ENCODE measurements around the gene ATP8B4.

Gene ATP8B4

DNA sequence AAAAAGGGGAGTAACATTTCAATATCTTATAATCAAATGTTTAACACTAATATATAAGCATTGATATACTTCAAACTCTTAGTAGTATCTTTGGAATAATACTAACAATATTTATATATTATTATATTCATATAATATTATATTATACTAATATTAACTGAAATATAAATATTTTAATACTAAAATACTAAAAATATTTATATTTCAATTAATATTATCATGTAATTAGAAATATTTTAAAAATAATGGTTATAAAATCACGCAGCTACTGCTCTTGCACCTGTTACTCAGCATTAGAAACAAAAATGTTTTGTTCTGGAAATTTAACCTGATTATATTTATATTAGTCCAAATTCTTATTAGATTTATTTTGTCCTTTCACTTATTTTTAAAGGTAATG, 12.6 kb upstream of the ATP8B4 start:
- Histone ChIP-seq H3K9me2 (ENCODE audit: low read depth, low read length) (no peaks in the 10 kb centered on the region), H3K27me3 (ENCODE audit: insufficient read depth, low read length) (no peaks in the 10 kb centered on the region), H3F3A (ENCODE audit: insufficient read depth, low read length) (no peaks in the 10 kb centered on the region), H3K79me2 (ENCODE audit: insufficient read depth, low read length) (no peaks in the 10 kb centered on the region), H2AFZ (ENCODE audit: low read length) (no peak overlapping the region), H3K9ac (ENCODE audit: low read length) (no peak overlapping the region), H3K4me2 (ENCODE audit: low read length) (no peak overlapping the region), H3K9me3 (ENCODE audit: low read length) (no peaks in the 10 kb centered on the region), H3K4me3 (ENCODE audit: low read depth, low read length, poor library complexity, severe bottlenecking) (no peak overlapping the region), H4K20me1 (ENCODE audit: insufficient read depth, low read length) (no peaks in the 10 kb centered on the region), H3K36me3 (ENCODE audit: insufficient read depth, low read length) (no peaks in the 10 kb centered on the region), H3K4me1 (ENCODE audit: insufficient read depth, low read length, severe bottlenecking) (no peaks in the 10 kb centered on the region), H3K27ac (ENCODE audit: low read depth, low read length, poor library complexity, severe bottlenecking) (no peak overlapping the region)
- TF ChIP-seq, protein P1, sequence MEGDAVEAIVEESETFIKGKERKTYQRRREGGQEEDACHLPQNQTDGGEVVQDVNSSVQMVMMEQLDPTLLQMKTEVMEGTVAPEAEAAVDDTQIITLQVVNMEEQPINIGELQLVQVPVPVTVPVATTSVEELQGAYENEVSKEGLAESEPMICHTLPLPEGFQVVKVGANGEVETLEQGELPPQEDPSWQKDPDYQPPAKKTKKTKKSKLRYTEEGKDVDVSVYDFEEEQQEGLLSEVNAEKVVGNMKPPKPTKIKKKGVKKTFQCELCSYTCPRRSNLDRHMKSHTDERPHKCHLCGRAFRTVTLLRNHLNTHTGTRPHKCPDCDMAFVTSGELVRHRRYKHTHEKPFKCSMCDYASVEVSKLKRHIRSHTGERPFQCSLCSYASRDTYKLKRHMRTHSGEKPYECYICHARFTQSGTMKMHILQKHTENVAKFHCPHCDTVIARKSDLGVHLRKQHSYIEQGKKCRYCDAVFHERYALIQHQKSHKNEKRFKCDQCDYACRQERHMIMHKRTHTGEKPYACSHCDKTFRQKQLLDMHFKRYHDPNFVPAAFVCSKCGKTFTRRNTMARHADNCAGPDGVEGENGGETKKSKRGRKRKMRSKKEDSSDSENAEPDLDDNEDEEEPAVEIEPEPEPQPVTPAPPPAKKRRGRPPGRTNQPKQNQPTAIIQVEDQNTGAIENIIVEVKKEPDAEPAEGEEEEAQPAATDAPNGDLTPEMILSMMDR (IDR thresholded peaks at IDR 0.05; ENCODE audit: low read length): no peak
- TF ChIP-seq EZH2 (IDR thresholded peaks at IDR 0.05; ENCODE audit: borderline replicate concordance, low read length): no peak

DNA sequence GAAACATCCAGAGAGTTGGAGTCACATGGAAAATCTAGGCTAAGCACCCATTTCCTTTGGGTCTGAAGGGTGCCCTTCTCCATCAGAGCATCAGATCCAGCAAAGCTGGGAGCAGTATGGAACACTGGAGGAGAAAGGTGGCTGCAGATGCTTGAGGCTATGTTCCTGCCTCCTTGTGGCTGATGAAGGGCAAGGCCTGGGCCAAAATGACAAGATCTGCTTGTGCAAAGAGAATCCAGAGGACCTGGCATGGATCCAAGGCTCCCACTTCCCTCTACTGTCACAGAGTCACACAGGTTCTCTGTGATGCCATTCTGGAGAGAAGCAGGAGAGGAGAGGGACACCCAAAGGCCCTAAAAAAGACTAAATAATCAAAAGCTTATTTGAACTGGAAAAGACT, 9.2 kb upstream of the ATP8B4 start:
- Histone ChIP-seq H4K20me1 (ENCODE audit: insufficient read depth, low read length) (no peaks in the 10 kb centered on the region), H3K4me2 (ENCODE audit: low read length) (no peak overlapping the region), H3K27me3 (ENCODE audit: insufficient read depth, low read length) (no peaks in the 10 kb centered on the region), H3K9me3 (ENCODE audit: low read length) (no peaks in the 10 kb centered on the region), H3K4me1 (ENCODE audit: insufficient read depth, low read length, severe bottlenecking) (no peaks in the 10 kb centered on the region), H3K9ac (ENCODE audit: low read length) (no peak overlapping the region), H2AFZ (ENCODE audit: low read length) (no peak overlapping the region), H3K27ac (ENCODE audit: low read depth, low read length, poor library complexity, severe bottlenecking) (no peak overlapping the region), H3K9me2 (ENCODE audit: low read depth, low read length) (no peaks in the 10 kb centered on the region), H3K79me2 (ENCODE audit: insufficient read depth, low read length) (no peaks in the 10 kb centered on the region), H3K4me3 (ENCODE audit: low read depth, low read length, poor library complexity, severe bottlenecking) (no peak overlapping the region), H3F3A (ENCODE audit: insufficient read depth, low read length) (no peaks in the 10 kb centered on the region), H3K36me3 (ENCODE audit: insufficient read depth, low read length) (no peaks in the 10 kb centered on the region)
- TF ChIP-seq EZH2 (IDR thresholded peaks at IDR 0.05; ENCODE audit: borderline replicate concordance, low read length): no peak
- TF ChIP-seq, protein P1 (IDR thresholded peaks at IDR 0.05; ENCODE audit: low read length): no peak

DNA sequence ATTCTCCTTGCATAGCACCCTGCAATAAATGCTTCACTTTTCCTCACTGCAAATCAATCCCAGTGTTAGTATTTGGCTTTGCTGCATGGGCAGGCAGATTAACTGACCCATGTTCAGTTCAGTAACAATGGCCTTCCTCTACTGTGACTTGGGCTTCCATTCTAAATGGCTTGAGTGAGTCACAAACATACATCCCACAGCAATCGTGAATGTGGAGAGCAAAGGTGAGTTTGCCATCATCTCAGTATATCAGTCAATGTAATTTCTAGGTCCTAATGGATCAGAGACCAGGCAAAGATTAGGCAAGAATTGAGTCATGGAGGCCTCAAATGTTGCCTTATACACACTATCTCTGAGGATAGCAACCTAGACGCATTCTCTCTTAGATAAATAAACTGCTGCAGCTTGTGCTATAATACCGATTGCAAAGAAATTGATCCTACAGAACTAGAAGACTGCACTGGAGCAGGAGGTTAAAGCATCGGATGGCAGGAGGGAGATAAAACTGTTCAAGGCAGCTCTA, 8.3 kb upstream of the ATP8B4 start:
- TF ChIP-seq, protein P1 (IDR thresholded peaks at IDR 0.05; ENCODE audit: low read length): no peak
- TF ChIP-seq EZH2 (IDR thresholded peaks at IDR 0.05; ENCODE audit: borderline replicate concordance, low read length): no peak
- Histone ChIP-seq H3K4me1 (ENCODE audit: insufficient read depth, low read length, severe bottlenecking) (no peaks in the 10 kb centered on the region), H3K9ac (ENCODE audit: low read length) (no peak overlapping the region), H3K9me3 (ENCODE audit: low read length) (no peaks in the 10 kb centered on the region), H3K79me2 (ENCODE audit: insufficient read depth, low read length) (no peaks in the 10 kb centered on the region), H4K20me1 (ENCODE audit: insufficient read depth, low read length) (no peaks in the 10 kb centered on the region), H3K27ac (ENCODE audit: low read depth, low read length, poor library complexity, severe bottlenecking) (no peak overlapping the region), H3K36me3 (ENCODE audit: insufficient read depth, low read length) (no peaks in the 10 kb centered on the region), H3K4me3 (ENCODE audit: low read depth, low read length, poor library complexity, severe bottlenecking) (no peak overlapping the region), H3K27me3 (ENCODE audit: insufficient read depth, low read length) (no peaks in the 10 kb centered on the region), H3K4me2 (ENCODE audit: low read length) (no peak overlapping the region), H3F3A (ENCODE audit: insufficient read depth, low read length) (no peaks in the 10 kb centered on the region), H2AFZ (ENCODE audit: low read length) (no peak overlapping the region), H3K9me2 (ENCODE audit: low read depth, low read length) (no peaks in the 10 kb centered on the region)
